Ascending aorta (tissue), 2 donors: ENCODE results near the gene RNF14. TPM values are rescaled to one million over a fixed set of nuclear protein-coding genes. Genes with fewer than 3 reads are reported as not detected.

Experiments
- DNase-seq, 2 donors: peaks; one replicate each; pipeline ENCODE4 v3.0.0-alpha.2; 2019; ENCODE audit warnings: low spot score in 2 of 2
- H3K27ac ChIP-seq, 2 donors: fragments of 200-600 bp; sonication (generic); one replicate each; pipeline ENCODE4 v1.5.1; 2016 to 2017; ENCODE audit warnings: mild to moderate bottlenecking in 1 of 2
- H3K27me3 ChIP-seq: fragments of 200-600 bp; sonication (generic); one replicate; pipeline ENCODE4 v1.5.1; 2017
- H3K36me3 ChIP-seq, 2 donors: fragments of 200-600 bp; sonication (generic); one replicate each; pipeline ENCODE4 v1.5.1; 2016
- H3K4me1 ChIP-seq, 2 donors: fragments of 200-600 bp; sonication (generic); one replicate each; pipeline ENCODE4 v1.5.1; 2016 to 2017; ENCODE audit warnings: mild to moderate bottlenecking in 1 of 2
- H3K4me3 ChIP-seq, 2 donors: fragments of 200-600 bp; sonication (generic); one replicate each; pipeline ENCODE4 v1.5.1; 2016 to 2017; ENCODE audit warnings: mild to moderate bottlenecking in 1 of 2
- H3K9me3 ChIP-seq, 2 donors: fragments of 200-600 bp; sonication (generic); one replicate each; pipeline ENCODE4 v1.5.1; 2016
- CTCF ChIP-seq, 3 experiments: fragments of 200-600 bp in 2 of 3; fragments of 450-650 bp in 1 of 3; sonication (generic) in 2 of 3; IDR thresholded peaks; one replicate each; pipeline ENCODE4 v1.5.1; 2016 to 2019; ENCODE audit warnings: antibody characterized with exemption in 3 of 3, mild to moderate bottlenecking in 1 of 3, moderate library complexity in 1 of 3
- intact Hi-C: fragments of 100-400 bp; cut with DNase I; formaldehyde crosslinking; loops from one replicate; pipeline ENCODE4 v1.15.1; 2023
- total RNA-seq: library from RNA; depleted of rRNA; stranded (reverse); fragments of >200 nt; gene quantifications from one replicate; pipeline ENCODE4 v1.1.0, GENCODE V29; 2016

RNF14 gene
- total RNA-seq, 1 donor from 2014 or later = 8.8 TPM

GRCh38 chr5:141969783-141970771 is 1.2 kb downstream of the RNF14 start:
- peak overlapping the region; percentile 67 to 83 for H3K4me3 ChIP-seq
- H3K9me3 ChIP-seq = no peaks in the 10 kb centered on the region
- intact Hi-C loops = loop anchor here (2.0 kb wide), 1 partner anchor 47 kb away; the partner anchor contains the start of gene DELE1
- no peak for TF ChIP-seq CTCF (IDR thresholded peaks at IDR 0.05)
- peak overlapping the region; percentile 95 to 98 for H3K27ac ChIP-seq
- peaks cover 17 to 20% of the 10 kb centered on the region in 2 donors for H3K36me3 ChIP-seq
- DNase-seq = no peak
- H3K4me1 ChIP-seq = peaks cover 0 to 15% of the 10 kb centered on the region in 2 donors
- H3K27me3 ChIP-seq = no peaks in the 10 kb centered on the region

DNA sequence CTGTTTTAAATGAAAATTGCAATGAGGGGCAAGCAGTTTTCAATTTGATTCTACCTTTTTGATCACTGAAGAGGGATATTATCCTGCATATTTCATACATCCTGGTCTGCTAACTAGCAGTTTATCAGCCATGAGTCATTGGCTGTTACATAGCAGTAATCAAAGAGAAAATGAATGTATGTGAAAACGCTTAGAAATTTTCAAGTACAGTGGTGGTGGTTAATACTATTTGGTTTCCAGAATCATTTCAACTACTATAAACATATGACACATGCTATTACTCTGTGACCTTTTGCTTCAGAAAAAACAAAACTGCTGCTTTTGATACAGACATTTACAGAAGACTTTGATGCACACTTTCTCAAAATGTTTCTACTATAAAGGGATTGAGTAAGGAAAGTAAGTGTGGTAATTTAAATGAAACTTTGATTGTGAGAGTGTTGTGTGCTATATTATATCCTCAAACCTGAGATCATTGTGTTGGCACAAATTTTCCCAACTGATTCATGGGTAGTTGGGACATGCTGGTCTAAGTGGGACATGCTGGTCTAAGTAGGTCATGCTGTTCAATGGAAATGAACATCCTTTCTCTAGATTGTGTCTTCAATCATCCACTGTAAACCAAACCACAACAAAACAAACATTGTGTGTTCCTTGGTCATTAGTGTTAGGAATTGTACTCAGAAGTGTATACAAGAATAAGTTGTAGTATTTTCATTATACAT is 5.1 kb downstream of the RNF14 start:
- peaks cover 0 to 15% of the 10 kb centered on the region in 2 donors for H3K4me1 ChIP-seq
- H3K27me3 ChIP-seq = no peaks in the 10 kb centered on the region
- no peak for DNase-seq
- no peak overlapping the region for H3K4me3 ChIP-seq
- intact Hi-C loops = no loop called here
- no peak overlapping the region for H3K27ac ChIP-seq
- peaks cover 40 to 41% of the 10 kb centered on the region in 2 donors for H3K36me3 ChIP-seq
- no peak for TF ChIP-seq CTCF (IDR thresholded peaks at IDR 0.05)
- no peaks in the 10 kb centered on the region for H3K9me3 ChIP-seq

- H3K4me3 ChIP-seq = no peak overlapping the region
- no peaks in the 10 kb centered on the region for H3K27me3 ChIP-seq
- H3K9me3 ChIP-seq = no peaks in the 10 kb centered on the region
- no peak for TF ChIP-seq CTCF (IDR thresholded peaks at IDR 0.05)
- H3K27ac ChIP-seq = no peak overlapping the region
- intact Hi-C loops = no loop called here
- DNase-seq = no peak
- peaks cover 0 to 4% of the 10 kb centered on the region in 2 donors for H3K4me1 ChIP-seq
- H3K36me3 ChIP-seq = peaks cover 57 to 62% of the 10 kb centered on the region in 2 donors
These were observed 7.3 kb downstream of the RNF14 start for GRCh38 chr5:141976176-141976575.

DNA sequence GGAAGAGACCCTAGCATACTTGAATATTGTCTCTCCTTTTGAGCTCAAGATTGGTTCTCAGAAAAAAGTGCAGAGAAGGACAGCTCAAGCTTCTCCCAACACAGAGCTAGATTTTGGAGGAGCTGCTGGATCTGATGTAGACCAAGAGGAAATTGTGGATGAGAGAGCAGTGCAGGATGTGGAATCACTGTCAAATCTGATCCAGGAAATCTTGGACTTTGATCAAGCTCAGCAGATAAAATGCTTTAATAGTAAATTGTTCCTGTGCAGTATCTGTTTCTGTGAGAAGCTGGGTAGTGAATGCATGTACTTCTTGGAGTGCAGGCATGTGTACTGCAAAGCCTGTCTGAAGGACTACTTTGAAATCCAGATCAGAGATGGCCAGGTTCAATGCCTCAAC is 9.5 kb downstream of the RNF14 start:
- H3K27ac ChIP-seq = no peak overlapping the region
- no peak overlapping the region for H3K4me3 ChIP-seq
- no peak for TF ChIP-seq CTCF (IDR thresholded peaks at IDR 0.05)
- no peak for DNase-seq
- no peaks in the 10 kb centered on the region for H3K9me3 ChIP-seq
- peaks cover 69 to 77% of the 10 kb centered on the region in 2 donors for H3K36me3 ChIP-seq
- H3K4me1 ChIP-seq = peaks cover 0 to 4% of the 10 kb centered on the region in 2 donors
- no peaks in the 10 kb centered on the region for H3K27me3 ChIP-seq
- intact Hi-C loops = no loop called here

- intact Hi-C loops = no loop called here
- Histone ChIP-seq H3K4me3 (no peak overlapping the region), H3K9me3 (no peaks in the 10 kb centered on the region), H3K27me3 (no peaks in the 10 kb centered on the region), H3K4me1 (no peaks in the 10 kb centered on the region), H3K36me3 (peaks cover 83 to 95% of the 10 kb centered on the region in 2 donors), H3K27ac (no peak overlapping the region)
- TF ChIP-seq CTCF (IDR thresholded peaks at IDR 0.05) = no peak
- no peak for DNase-seq
These were observed 13.7 kb downstream of the RNF14 start for GRCh38 chr5:141982626-141983025.
